ENCODE measurements around the gene ROCK2.

The ROCK2 gene

GRCh38 chr2:11180653-11181052 is 163.8 kb downstream of the ROCK2 start:
- DNase-seq (ENCODE audit: extremely low spot score), result no peak
- CTCF ChIA-PET, result no interaction called here
- POLR2A ChIA-PET, result no interaction called here

GRCh38 chr2:11179899-11180298 is 164.5 kb downstream of the ROCK2 start:
- POLR2A ChIA-PET, result no interaction called here
- DNase-seq (ENCODE audit: extremely low spot score), result no peak
- CTCF ChIA-PET, result no interaction called here
- TF ChIP-seq LEF1 (IDR thresholded peaks at IDR 0.05; ENCODE audit: borderline replicate concordance) (no peak), TARDBP (IDR thresholded peaks at IDR 0.05) (no peak), SP1 (IDR thresholded peaks at IDR 0.05) (no peak), ARNT (IDR thresholded peaks at IDR 0.05) (no peak), HDGF (IDR thresholded peaks at IDR 0.05; ENCODE audit: borderline replicate concordance) (no peak)

More at GRCh38 chr2:11180653-11181052, 163.8 kb downstream of the ROCK2 start:
- no peak for TF ChIP-seq ELF4 (IDR thresholded peaks at IDR 0.05)
- TF ChIP-seq PKNOX1 (IDR thresholded peaks at IDR 0.05), result no peak
- TF ChIP-seq L3MBTL2 (conservative IDR thresholded peaks at IDR 0.05), result no peak
- TF ChIP-seq FOXA1 (IDR thresholded peaks at IDR 0.05), result no peak
- TF ChIP-seq HDGF (IDR thresholded peaks at IDR 0.05; ENCODE audit: borderline replicate concordance), result no peak
- TF ChIP-seq CTBP1 (IDR thresholded peaks at IDR 0.05; ENCODE audit: borderline replicate concordance), result no peak
- no peak for TF ChIP-seq SUZ12 (IDR thresholded peaks at IDR 0.05)
- no peak for TF ChIP-seq NFRKB (IDR thresholded peaks at IDR 0.05)

- no peak for DNase-seq (ENCODE audit: extremely low spot score)
- ChIA-PET CTCF (no interaction called here), POLR2A (no interaction called here)
- TF ChIP-seq BHLHE40 (IDR thresholded peaks at IDR 0.05; ENCODE audit: borderline replicate concordance) (no peak), FOXA1 (IDR thresholded peaks at IDR 0.05) (no peak), HDGF (IDR thresholded peaks at IDR 0.05; ENCODE audit: borderline replicate concordance) (no peak), ARNT (IDR thresholded peaks at IDR 0.05) (no peak), ZNF384 (IDR thresholded peaks at IDR 0.05) (no peak), FOXM1 (IDR thresholded peaks at IDR 0.05; ENCODE audit: borderline replicate concordance) (no peak), CTBP1 (IDR thresholded peaks at IDR 0.05; ENCODE audit: borderline replicate concordance) (no peak), SP1 (IDR thresholded peaks at IDR 0.05) (no peak), PKNOX1 (IDR thresholded peaks at IDR 0.05) (no peak), TARDBP (IDR thresholded peaks at IDR 0.05) (no peak), SUZ12 (IDR thresholded peaks at IDR 0.05) (no peak), NFRKB (IDR thresholded peaks at IDR 0.05) (no peak)
Observed at GRCh38 chr2:11179196-11179595, 165.2 kb downstream of the ROCK2 start.

- CTCF ChIA-PET, result no interaction called here
- TF ChIP-seq FOXM1 (IDR thresholded peaks at IDR 0.05; ENCODE audit: borderline replicate concordance) (no peak), PKNOX1 (IDR thresholded peaks at IDR 0.05) (no peak), ZNF384 (IDR thresholded peaks at IDR 0.05) (no peak), LEF1 (IDR thresholded peaks at IDR 0.05; ENCODE audit: borderline replicate concordance) (no peak), FOXK2 (IDR thresholded peaks at IDR 0.05) (no peak), SUZ12 (IDR thresholded peaks at IDR 0.05) (no peak), TARDBP (IDR thresholded peaks at IDR 0.05) (no peak), NFRKB (IDR thresholded peaks at IDR 0.05) (no peak), SP1 (IDR thresholded peaks at IDR 0.05) (no peak), HDGF (IDR thresholded peaks at IDR 0.05; ENCODE audit: borderline replicate concordance) (no peak), CTBP1 (IDR thresholded peaks at IDR 0.05; ENCODE audit: borderline replicate concordance) (no peak), ARNT (IDR thresholded peaks at IDR 0.05) (no peak)
- no peak for DNase-seq (ENCODE audit: extremely low spot score)
- POLR2A ChIA-PET, result interaction anchor here (0.6 to 0.7 kb wide), 2 partner anchors 146 to 198 kb away, joined by 3 to 5 read pairs; no protein-coding TSS in a partner anchor
Observed at GRCh38 chr2:11177871-11178690, 166.4 kb downstream of the ROCK2 start.

GRCh38 chr2:11175293-11175795 is 169.1 kb downstream of the ROCK2 start:
- no peak for DNase-seq (ENCODE audit: extremely low spot score)
- TF ChIP-seq FOXA1 (IDR thresholded peaks at IDR 0.05) (no peak), ZNF384 (IDR thresholded peaks at IDR 0.05) (no peak)
- ChIA-PET CTCF (no interaction called here), POLR2A (no interaction called here)

- DNase-seq (ENCODE audit: extremely low spot score), result no peak
- TF ChIP-seq ELF4 (IDR thresholded peaks at IDR 0.05) (no peak), BHLHE40 (IDR thresholded peaks at IDR 0.05; ENCODE audit: borderline replicate concordance) (no peak), FOXK2 (IDR thresholded peaks at IDR 0.05) (no peak), PKNOX1 (IDR thresholded peaks at IDR 0.05) (no peak), ZNF384 (IDR thresholded peaks at IDR 0.05) (no peak), SP1 (IDR thresholded peaks at IDR 0.05) (no peak), ARNT (IDR thresholded peaks at IDR 0.05) (no peak), FOXM1 (IDR thresholded peaks at IDR 0.05; ENCODE audit: borderline replicate concordance) (no peak), L3MBTL2 (conservative IDR thresholded peaks at IDR 0.05) (no peak), TARDBP (IDR thresholded peaks at IDR 0.05) (no peak), CTBP1 (IDR thresholded peaks at IDR 0.05; ENCODE audit: borderline replicate concordance) (no peak), LEF1 (IDR thresholded peaks at IDR 0.05; ENCODE audit: borderline replicate concordance) (no peak), NFRKB (IDR thresholded peaks at IDR 0.05) (no peak)
- ChIA-PET CTCF (no interaction called here), POLR2A (no interaction called here)
Observed at GRCh38 chr2:11174222-11174621, 170.2 kb downstream of the ROCK2 start.

Measured in HEK293T (cell line).